ENCODE data around the gene LEP.
"Not testable (repeated sequence)": the region's sequence is repeated elsewhere in the genome, so short reads cannot be mapped to it uniquely, and the experiment has no call there.

Gene LEP

GRCh38 chr7:128211626-128212025, 29.5 kb upstream of the LEP start:
- no peak for DNase-seq

- no peak for DNase-seq
Observed at GRCh38 chr7:128214463-128214862, 26.6 kb upstream of the LEP start.

- no peak for DNase-seq
Observed at GRCh38 chr7:128215281-128215680, 25.8 kb upstream of the LEP start.

GRCh38 chr7:128215739-128216138, 25.3 kb upstream of the LEP start:
- no peak for DNase-seq

- DNase-seq = no peak
Observed at GRCh38 chr7:128217030-128217805, 23.9 kb upstream of the LEP start.

GRCh38 chr7:128217967-128218652, 23.0 kb upstream of the LEP start:
- DNase-seq = no peak

GRCh38 chr7:128219636-128220035, 21.4 kb upstream of the LEP start:
- no peak for DNase-seq

- DNase-seq = no peak
Observed at GRCh38 chr7:128221929-128222403, 19.1 kb upstream of the LEP start.

GRCh38 chr7:128226132-128226980, 14.7 kb upstream of the LEP start:
- no peak for DNase-seq

GRCh38 chr7:128227271-128227670, 13.8 kb upstream of the LEP start:
- no peak for DNase-seq

- no peak for DNase-seq
Observed at GRCh38 chr7:128231021-128231420, 10.1 kb upstream of the LEP start.

- no peak for DNase-seq
Observed at GRCh38 chr7:128231677-128232076, 9.4 kb upstream of the LEP start.

- no peak for DNase-seq
Observed at GRCh38 chr7:128233471-128233870, 7.6 kb upstream of the LEP start.

- DNase-seq = no peak
Observed at GRCh38 chr7:128234476-128235026, 6.5 kb upstream of the LEP start.

- DNase-seq = no peak
Observed at GRCh38 chr7:128235471-128235870, 5.6 kb upstream of the LEP start.

- no peak for DNase-seq
Observed at GRCh38 chr7:128236924-128237586, 4.0 kb upstream of the LEP start.

- DNase-seq = not testable (repeated sequence)
Observed at GRCh38 chr7:128239146-128239545, 1.9 kb upstream of the LEP start.

- no peak for DNase-seq
Observed at GRCh38 chr7:128242661-128243060, 1.6 kb downstream of the LEP start.

- no peak for DNase-seq
Observed at GRCh38 chr7:128243273-128243672, 2.2 kb downstream of the LEP start.

- no peak for DNase-seq
Observed at GRCh38 chr7:128244861-128245260, 3.8 kb downstream of the LEP start.

- DNase-seq = no peak
Observed at GRCh38 chr7:128247108-128247507, 6.0 kb downstream of the LEP start.

GRCh38 chr7:128247640-128248194, 6.6 kb downstream of the LEP start:
- DNase-seq = no peak
